SK-N-SH (cell line): ENCODE results near the gene ZSCAN18. TPM values are rescaled to one million over a fixed set of nuclear protein-coding genes. Genes with fewer than 3 reads are reported as not detected.

ENCODE experiments used
- CTCF ChIA-PET: fragments of 300-600, 350-600 bp; formaldehyde crosslinking; extraction: SDS; loops from one replicate; lab custom pipeline; 2021; lab: Yijun Ruan, JAX
- POLR2A ChIA-PET: fragments of 350-600 bp; sonication (Branson Sonifier 250); formaldehyde crosslinking; extraction: SDS; loops from one replicate; lab custom pipeline; 2020; ENCODE audit warnings: antibody characterized with exemption, inconsistent platforms; lab: Yijun Ruan, JAX
- DNase-seq: peaks from one replicate; pipeline ENCODE4 v3.0.0; 2012
- H2AFZ ChIP-seq: fragments of 200-600 bp; sonication (generic); 2 replicates; pipeline ENCODE4 v1.8.1; 2016; ENCODE audit warnings: antibody characterized with exemption, mild to moderate bottlenecking, low read depth
- H3F3A ChIP-seq: fragments of 200-600 bp; sonication (generic); replicated peaks from 2 replicates; pipeline ENCODE3; 2016; ENCODE audit warnings: antibody characterized with exemption, mild to moderate bottlenecking; ENCODE audit not compliant: insufficient read depth
- H3K27ac ChIP-seq, 2 experiments: fragments of 200-500 bp in 1 of 2; fragments of 200-600 bp in 1 of 2; sonication (Bioruptor generic) in 1 of 2; sonication (generic), shearing (Covaris generic) in 1 of 2; 2 replicates each; pipeline versions ENCODE4 v1.5.1 to v1.6.1; 2014 to 2016; ENCODE audit warnings: low read depth in 2 of 2, inconsistent platforms in 1 of 2, low read length in 1 of 2, mild to moderate bottlenecking in 1 of 2, mixed read lengths in 1 of 2
- H3K27me3 ChIP-seq: fragments of 200-600 bp; sonication (generic), shearing (Covaris generic); 2 replicates; pipeline ENCODE4 v1.6.1; 2016; ENCODE audit warnings: mixed run types; ENCODE audit not compliant: insufficient read depth
- H3K36me3 ChIP-seq, 2 experiments: fragments of 200-500 bp in 1 of 2; fragments of 200-600 bp in 1 of 2; sonication (Bioruptor generic) in 1 of 2; sonication (generic) in 1 of 2; replicated peaks in 1 of 2; 2 replicates each; pipeline versions ENCODE3 to v1.5.1; 2014 to 2016; ENCODE audit warnings: low read length in 1 of 2, mild to moderate bottlenecking in 1 of 2; ENCODE audit not compliant: insufficient read depth in 2 of 2, control insufficient read depth in 1 of 2
- H3K4me1 ChIP-seq, 2 experiments: fragments of 200-500 bp in 1 of 2; fragments of 200-600 bp in 1 of 2; sonication (Bioruptor generic) in 1 of 2; sonication (generic), shearing (Covaris generic) in 1 of 2; 2 replicates each; pipeline versions ENCODE4 v1.5.1 to v1.6.1; 2014 to 2016; ENCODE audit warnings: low read depth in 1 of 2, low read length in 1 of 2, mixed run types in 1 of 2; ENCODE audit not compliant: insufficient read depth in 2 of 2, control insufficient read depth in 1 of 2
- H3K4me2 ChIP-seq: fragments of 200-600 bp; sonication (generic), shearing (Covaris generic); 2 replicates; pipeline ENCODE4 v1.6.1; 2017; ENCODE audit warnings: mixed run types
- H3K4me3 ChIP-seq, 2 experiments: fragments of 200-500 bp in 1 of 2; fragments of 200-600 bp in 1 of 2; sonication (Bioruptor generic) in 1 of 2; sonication (generic), shearing (Covaris generic) in 1 of 2; 2 replicates each; pipeline versions ENCODE4 v1.5.1 to v1.8.1; 2014 to 2016; ENCODE audit warnings: low read depth in 2 of 2, inconsistent platforms in 1 of 2, low read length in 1 of 2, mild to moderate bottlenecking in 1 of 2, mixed read lengths in 1 of 2, moderate library complexity in 1 of 2
- H3K79me2 ChIP-seq: fragments of 200-600 bp; sonication (generic); 2 replicates; pipeline ENCODE4 v1.8.1; 2017; ENCODE audit warnings: mild to moderate bottlenecking; ENCODE audit not compliant: insufficient read depth
- H3K9ac ChIP-seq: fragments of 200-600 bp; sonication (generic); 2 replicates; pipeline ENCODE4 v1.6.1; 2017; ENCODE audit warnings: mixed run types
- H3K9me2 ChIP-seq: fragments of 200-600 bp; sonication (generic); 2 replicates; pipeline ENCODE4 v1.6.1; 2017; ENCODE audit warnings: mixed run types
- H3K9me3 ChIP-seq: fragments of 200-600 bp; sonication (generic); 2 replicates; pipeline ENCODE4 v1.6.1; 2017; ENCODE audit warnings: mixed run types, mild to moderate bottlenecking, moderate library complexity
- H4K20me1 ChIP-seq: fragments of 200-600 bp; sonication (generic); 2 replicates; pipeline ENCODE4 v1.6.1; 2017; ENCODE audit warnings: mild to moderate bottlenecking, mixed run types; ENCODE audit not compliant: insufficient read depth
- CHD2 ChIP-seq: fragments of 150-350 bp; IDR thresholded peaks from 2 replicates; pipeline ENCODE4 v1.6.1; 2018; ENCODE audit warnings: low read length; ENCODE audit not compliant: partially characterized antibody
- ELF1 ChIP-seq: IDR thresholded peaks from 2 replicates; pipeline ENCODE4 v1.4.0; 2012
- EP300 ChIP-seq, 2 experiments: IDR thresholded peaks; 2 replicates each; pipeline versions ENCODE4 v1.4.0 to v1.6.1; 2012; ENCODE audit warnings: borderline replicate concordance in 1 of 2, low read depth in 1 of 2, low read length in 1 of 2
- FOSL2 ChIP-seq: IDR thresholded peaks from 2 replicates; pipeline ENCODE4 v1.4.0; 2012; ENCODE audit warnings: low read depth, mild to moderate bottlenecking, moderate library complexity, borderline replicate concordance
- FOXJ3 ChIP-seq: sonication (generic); formaldehyde crosslinking; IDR thresholded peaks from 2 replicates; pipeline ENCODE4 v1.5.1; 2020; ENCODE audit warnings: mild to moderate bottlenecking, missing genetic modification reagents
- FOXM1 ChIP-seq: IDR thresholded peaks from 2 replicates; pipeline ENCODE4 v1.4.0; 2012; ENCODE audit warnings: low read depth, mild to moderate bottlenecking
- GABPA ChIP-seq: IDR thresholded peaks from 2 replicates; pipeline ENCODE4 v1.4.0; 2012; ENCODE audit warnings: low read depth, mild to moderate bottlenecking
- GATA2 ChIP-seq: sonication (generic); formaldehyde crosslinking; IDR thresholded peaks from 2 replicates; pipeline ENCODE4 v1.5.0; 2020; ENCODE audit warnings: mild to moderate bottlenecking, missing genetic modification reagents
- JUND ChIP-seq: IDR thresholded peaks from 2 replicates; pipeline ENCODE4 v1.4.0; 2012
- MEF2A ChIP-seq: IDR thresholded peaks from 2 replicates; pipeline ENCODE4 v1.4.0; 2012; ENCODE audit warnings: low read depth, borderline replicate concordance
- NRF1 ChIP-seq: IDR thresholded peaks from 2 replicates; pipeline ENCODE4 v1.6.1; 2012; ENCODE audit warnings: low read depth, mild to moderate bottlenecking, low read length
- SIN3A ChIP-seq: IDR thresholded peaks from 2 replicates; pipeline ENCODE4 v1.6.1; 2012; ENCODE audit warnings: low read depth, mild to moderate bottlenecking, low read length, moderate library complexity, borderline replicate concordance
- TEAD4 ChIP-seq: IDR thresholded peaks from 2 replicates; pipeline ENCODE4 v1.4.0; 2012; ENCODE audit warnings: mild to moderate bottlenecking, borderline replicate concordance; ENCODE audit not compliant: insufficient read depth
- ZBTB33 ChIP-seq: IDR thresholded peaks from 2 replicates; pipeline ENCODE4 v1.4.0; 2012; ENCODE audit warnings: low read depth, borderline replicate concordance
- WGBS: methylation state at CpG from one replicate; pipeline ENCODE4 v1.1.6; 2017; ENCODE audit warnings: low lambda C conversion rate; 5-methylcytosine and 5-hydroxymethylcytosine counted together
- polyA plus RNA-seq, 3 experiments: library from polyadenylated mRNA; depleted of rRNA; stranded (reverse); fragments of >200 nt; gene quantifications; 2 replicates each; pipeline ENCODE4 v1.2.3, GENCODE V29; 2012
- TF ChIP-seq, protein P1 (sequence below): IDR thresholded peaks from 2 replicates; pipeline ENCODE4 v1.6.1; 2012; ENCODE audit warnings: mild to moderate bottlenecking, low read depth, low read length, moderate library complexity
- TF ChIP-seq, protein P2 (sequence below): fragments of 200-600 bp; sonication (generic); IDR thresholded peaks from 2 replicates; pipeline ENCODE4 v1.6.1; 2017; ENCODE audit warnings: antibody characterized with exemption, mild to moderate bottlenecking, moderate library complexity

ZSCAN18 gene
- polyA plus RNA-seq, 1 of the 3 experiments (the other 2 are of a cell fraction): 26.7 TPM

GRCh38 chr19:58052256-58052655 lies 45.8 kb downstream of the ZSCAN18 start:
- TF ChIP-seq SIN3A: no peak
- TF ChIP-seq, protein P1, sequence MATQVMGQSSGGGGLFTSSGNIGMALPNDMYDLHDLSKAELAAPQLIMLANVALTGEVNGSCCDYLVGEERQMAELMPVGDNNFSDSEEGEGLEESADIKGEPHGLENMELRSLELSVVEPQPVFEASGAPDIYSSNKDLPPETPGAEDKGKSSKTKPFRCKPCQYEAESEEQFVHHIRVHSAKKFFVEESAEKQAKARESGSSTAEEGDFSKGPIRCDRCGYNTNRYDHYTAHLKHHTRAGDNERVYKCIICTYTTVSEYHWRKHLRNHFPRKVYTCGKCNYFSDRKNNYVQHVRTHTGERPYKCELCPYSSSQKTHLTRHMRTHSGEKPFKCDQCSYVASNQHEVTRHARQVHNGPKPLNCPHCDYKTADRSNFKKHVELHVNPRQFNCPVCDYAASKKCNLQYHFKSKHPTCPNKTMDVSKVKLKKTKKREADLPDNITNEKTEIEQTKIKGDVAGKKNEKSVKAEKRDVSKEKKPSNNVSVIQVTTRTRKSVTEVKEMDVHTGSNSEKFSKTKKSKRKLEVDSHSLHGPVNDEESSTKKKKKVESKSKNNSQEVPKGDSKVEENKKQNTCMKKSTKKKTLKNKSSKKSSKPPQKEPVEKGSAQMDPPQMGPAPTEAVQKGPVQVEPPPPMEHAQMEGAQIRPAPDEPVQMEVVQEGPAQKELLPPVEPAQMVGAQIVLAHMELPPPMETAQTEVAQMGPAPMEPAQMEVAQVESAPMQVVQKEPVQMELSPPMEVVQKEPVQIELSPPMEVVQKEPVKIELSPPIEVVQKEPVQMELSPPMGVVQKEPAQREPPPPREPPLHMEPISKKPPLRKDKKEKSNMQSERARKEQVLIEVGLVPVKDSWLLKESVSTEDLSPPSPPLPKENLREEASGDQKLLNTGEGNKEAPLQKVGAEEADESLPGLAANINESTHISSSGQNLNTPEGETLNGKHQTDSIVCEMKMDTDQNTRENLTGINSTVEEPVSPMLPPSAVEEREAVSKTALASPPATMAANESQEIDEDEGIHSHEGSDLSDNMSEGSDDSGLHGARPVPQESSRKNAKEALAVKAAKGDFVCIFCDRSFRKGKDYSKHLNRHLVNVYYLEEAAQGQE: no peak
- TF ChIP-seq FOSL2: no peak
- no peak for TF ChIP-seq MEF2A
- TF ChIP-seq TEAD4: no peak
- TF ChIP-seq GATA2 (CRISPR knock-in tag): no peak
- TF ChIP-seq CHD2: no peak
- no peak for TF ChIP-seq ELF1
- TF ChIP-seq FOXJ3 (CRISPR knock-in tag): no peak
- TF ChIP-seq, protein P2, sequence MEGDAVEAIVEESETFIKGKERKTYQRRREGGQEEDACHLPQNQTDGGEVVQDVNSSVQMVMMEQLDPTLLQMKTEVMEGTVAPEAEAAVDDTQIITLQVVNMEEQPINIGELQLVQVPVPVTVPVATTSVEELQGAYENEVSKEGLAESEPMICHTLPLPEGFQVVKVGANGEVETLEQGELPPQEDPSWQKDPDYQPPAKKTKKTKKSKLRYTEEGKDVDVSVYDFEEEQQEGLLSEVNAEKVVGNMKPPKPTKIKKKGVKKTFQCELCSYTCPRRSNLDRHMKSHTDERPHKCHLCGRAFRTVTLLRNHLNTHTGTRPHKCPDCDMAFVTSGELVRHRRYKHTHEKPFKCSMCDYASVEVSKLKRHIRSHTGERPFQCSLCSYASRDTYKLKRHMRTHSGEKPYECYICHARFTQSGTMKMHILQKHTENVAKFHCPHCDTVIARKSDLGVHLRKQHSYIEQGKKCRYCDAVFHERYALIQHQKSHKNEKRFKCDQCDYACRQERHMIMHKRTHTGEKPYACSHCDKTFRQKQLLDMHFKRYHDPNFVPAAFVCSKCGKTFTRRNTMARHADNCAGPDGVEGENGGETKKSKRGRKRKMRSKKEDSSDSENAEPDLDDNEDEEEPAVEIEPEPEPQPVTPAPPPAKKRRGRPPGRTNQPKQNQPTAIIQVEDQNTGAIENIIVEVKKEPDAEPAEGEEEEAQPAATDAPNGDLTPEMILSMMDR: no peak
- TF ChIP-seq, all 33 proteins: peak for 0
- H3K79me2 ChIP-seq: no peaks in the 10 kb centered on the region
- no peaks in the 10 kb centered on the region for H3F3A ChIP-seq
- no peaks in the 10 kb centered on the region for H3K4me1 ChIP-seq
- no peak overlapping the region for H3K4me2 ChIP-seq
- CTCF ChIA-PET: no interaction called here
- DNase-seq: no peak
- WGBS: 76% methylated on average over 6 of the region's 16 CpGs
- no peak overlapping the region for H3K9ac ChIP-seq
- H4K20me1 ChIP-seq: no peaks in the 10 kb centered on the region
- no peak overlapping the region for H3K27ac ChIP-seq
- no peaks in the 10 kb centered on the region for H3K9me3 ChIP-seq
- H2AFZ ChIP-seq: no peak overlapping the region
- H3K27me3 ChIP-seq: no peaks in the 10 kb centered on the region
- no peaks in the 10 kb centered on the region for H3K36me3 ChIP-seq
- POLR2A ChIA-PET: no interaction called here
- H3K4me3 ChIP-seq: no peak overlapping the region
- H3K9me2 ChIP-seq: no peaks in the 10 kb centered on the region

- Histone ChIP-seq H3K9me3 (no peaks in the 10 kb centered on the region), H3F3A (no peaks in the 10 kb centered on the region), H3K4me1 (no peaks in the 10 kb centered on the region), H3K27ac (no peak overlapping the region), H3K4me3 (no peak overlapping the region), H3K9ac (no peak overlapping the region), H3K27me3 (no peaks in the 10 kb centered on the region), H3K36me3 (no peaks in the 10 kb centered on the region), H3K9me2 (no peaks in the 10 kb centered on the region), H3K79me2 (no peaks in the 10 kb centered on the region), H4K20me1 (no peaks in the 10 kb centered on the region), H3K4me2 (no peak overlapping the region), H2AFZ (no peak overlapping the region)
- TF ChIP-seq CHD2 (no peak), GABPA (no peak), FOXM1 (no peak), ZBTB33 (no peak), NRF1 (no peak), JUND (no peak), EP300 (IDR thresholded peaks at IDR 0.05; ENCODE audit: borderline replicate concordance in 1 of 2, low read depth in 1 of 2, low read length in 1 of 2) (no peak)
- WGBS: 13% methylated on average over 7 of the region's 12 CpGs
- POLR2A ChIA-PET: no interaction called here
- no peak for DNase-seq
- CTCF ChIA-PET: no interaction called here
Observed at GRCh38 chr19:58047672-58048071, 50.4 kb downstream of the ZSCAN18 start.
